K562 (cell line): ENCODE results near the gene KCTD13. TPM values are rescaled to one million over a fixed set of nuclear protein-coding genes. Genes with fewer than 3 reads are reported as not detected.

Experiments used
- ATAC-seq: fragments of 200-7000 bp; cut with Tn5 transposase; 3 replicates; pipeline ENCODE4 v1.9.1; 2020; ENCODE audit warnings: moderate library complexity
- BruUV-seq: library from RNA; stranded (reverse); fragments of 400-500 nt; replicated peaks from 2 replicates; lab custom pipeline; 2021; lab: Mats Ljungman, UMichigan
- CTCF ChIA-PET: fragments of 300-600 bp; formaldehyde crosslinking; extraction: SDS; loops from one replicate; lab custom pipeline; 2021; ENCODE audit warnings: low intra/inter-chr PET ratio; lab: Yijun Ruan, JAX
- POLR2A ChIA-PET: fragments of 300-600, 350-650 bp; sonication (Branson Sonifier 250); formaldehyde crosslinking; extraction: SDS; loops from one replicate; lab custom pipeline; 2021; ENCODE audit warnings: antibody characterized with exemption, inconsistent platforms; lab: Yijun Ruan, JAX
- DNase-seq, 4 experiments: peaks; one replicate each; pipeline versions ENCODE4 v3.0.0 to v3.0.0-alpha.2; 2011 to 2018; ENCODE audit warnings: low spot score in 3 of 4, mixed read lengths in 3 of 4; ENCODE audit errors: extremely low read depth in 1 of 4
- FAIRE-seq: peaks from 2 replicates; lab custom pipeline; 2011; peaks lifted over from hg19 to GRCh38; lab: Jason Lieb, UNC
- H2AFZ ChIP-seq: 2 replicates; pipeline ENCODE4 v1.6.0; 2011; ENCODE audit warnings: low read depth, low read length, control low read depth, inconsistent platforms
- H3K27ac ChIP-seq: fragments of 200-600 bp; 3 replicates; pipeline ENCODE4 v1.8.0; 2011; ENCODE audit warnings: low read depth, mild to moderate bottlenecking, control low read depth, inconsistent platforms, low read length, moderate library complexity, mixed read lengths; ENCODE audit errors: extremely low read depth
- H3K27me3 ChIP-seq, 2 experiments: fragments of 300-600 bp in 1 of 2; 2 replicates in 1 of 2; 3 replicates in 1 of 2; pipeline versions ENCODE4 v1.6.0 to v1.8.0; 2011; ENCODE audit warnings: inconsistent platforms in 2 of 2, low read length in 2 of 2, mild to moderate bottlenecking in 1 of 2, mixed read lengths in 1 of 2, moderate library complexity in 1 of 2; ENCODE audit not compliant: control insufficient read depth in 2 of 2, insufficient read depth in 2 of 2
- H3K36me3 ChIP-seq: fragments of 300-600 bp; 3 replicates; pipeline ENCODE4 v1.8.0; 2011; ENCODE audit warnings: mild to moderate bottlenecking, low read length, inconsistent platforms; ENCODE audit not compliant: control insufficient read depth, insufficient read depth
- H3K4me1 ChIP-seq, 2 experiments: fragments of 200-600 bp in 1 of 2; replicated peaks in 1 of 2; 2 replicates in 1 of 2; 3 replicates in 1 of 2; pipeline versions ENCODE4 v1.5.1 to v1.8.0; 2011; ENCODE audit warnings: inconsistent platforms in 2 of 2, low read length in 2 of 2, mild to moderate bottlenecking in 1 of 2, mixed read lengths in 1 of 2, moderate library complexity in 1 of 2; ENCODE audit not compliant: control insufficient read depth in 2 of 2, insufficient read depth in 2 of 2
- H3K4me2 ChIP-seq: 2 replicates; pipeline ENCODE4 v1.6.1; 2011; ENCODE audit warnings: low read length, control low read depth, inconsistent platforms, mixed read lengths; ENCODE audit not compliant: insufficient read depth
- H3K4me3 ChIP-seq: fragments of 200-600 bp; sonication (generic), shearing (Covaris generic); 2 replicates; pipeline ENCODE4 v1.5.1; 2016; ENCODE audit warnings: control low read depth, inconsistent platforms
- H3K79me2 ChIP-seq: fragments of 200-600 bp; 3 replicates; pipeline ENCODE4 v1.8.0; 2011; ENCODE audit warnings: low read length, inconsistent platforms; ENCODE audit not compliant: control insufficient read depth, insufficient read depth
- H3K9ac ChIP-seq, 2 experiments: 2 replicates each; pipeline versions ENCODE4 v1.6.0 to v1.6.1; 2011; ENCODE audit warnings: low read depth in 2 of 2, low read length in 2 of 2, control low read depth in 1 of 2, inconsistent platforms in 1 of 2, mild to moderate bottlenecking in 1 of 2, mixed read lengths in 1 of 2; ENCODE audit not compliant: insufficient read depth in 1 of 2
- H3K9me1 ChIP-seq: one replicate; pipeline ENCODE4 v1.6.0; 2011; ENCODE audit warnings: inconsistent platforms, mild to moderate bottlenecking, low read length, moderate library complexity; ENCODE audit not compliant: control insufficient read depth, insufficient read depth
- H3K9me3 ChIP-seq: replicated peaks from 2 replicates; pipeline ENCODE4 v1.5.1; 2011; ENCODE audit warnings: low read depth, low read length, inconsistent platforms; ENCODE audit not compliant: control insufficient read depth, insufficient read depth
- H4K20me1 ChIP-seq: replicated peaks from 2 replicates; pipeline ENCODE4 v1.6.1; 2011; ENCODE audit warnings: low read length, inconsistent platforms, mixed read lengths; ENCODE audit not compliant: control insufficient read depth, insufficient read depth
- CBX1 ChIP-seq: sonication (generic); IDR thresholded peaks from 2 replicates; pipeline ENCODE4 v1.6.1; 2016; ENCODE audit warnings: antibody characterized with exemption, low read depth, mild to moderate bottlenecking
- CHD2 ChIP-seq: IDR thresholded peaks from 2 replicates; pipeline ENCODE4 v1.6.1; 2011; ENCODE audit warnings: low read depth, low read length
- E2F3 ChIP-seq: fragments of 250-450 bp; sonication (Bioruptor Pico); IDR thresholded peaks from 2 replicates; pipeline ENCODE4 v1.4.0; 2020; ENCODE audit warnings: mild to moderate bottlenecking
- HDGF ChIP-seq: fragments of 450-650 bp; IDR thresholded peaks from 2 replicates; pipeline ENCODE4 v1.6.1; 2016
- RBFOX2 ChIP-seq: fragments of 200-400 bp; formaldehyde crosslinking; IDR thresholded peaks from 2 replicates; pipeline ENCODE4 v1.6.1; 2017; ENCODE audit warnings: low read depth, mild to moderate bottlenecking, low read length, moderate library complexity
- SMARCA4 ChIP-seq: fragments of 450-650 bp; IDR thresholded peaks from 2 replicates; pipeline ENCODE4 v1.6.1; 2016
- SP1 ChIP-seq: sonication (generic); formaldehyde crosslinking; IDR thresholded peaks from 2 replicates; pipeline ENCODE4 v1.8.1; 2022; ENCODE audit warnings: mild to moderate bottlenecking, missing genetic modification reagents
- TBL1XR1 ChIP-seq, 2 experiments: IDR thresholded peaks; 2 replicates each; pipeline ENCODE4 v1.6.1; 2012; ENCODE audit warnings: improper control_type of control experiment in 2 of 2, low read length in 2 of 2, mild to moderate bottlenecking in 1 of 2
- XRCC4 ChIP-seq: IDR thresholded peaks from one replicate; pipeline ENCODE4 v1.6.1; 2011; ENCODE audit not compliant: insufficient read depth, insufficient read length; ENCODE audit errors: extremely low read depth
- ZNF551 ChIP-seq: fragments of 250-450 bp; sonication (Bioruptor Pico); IDR thresholded peaks from 2 replicates; pipeline ENCODE4 v1.5.0; 2021; ENCODE audit warnings: mild to moderate bottlenecking, moderate library complexity
- WGBS: fragments of 100-300 bp; shearing (Covaris generic); methylation state at CpG from one replicate; pipeline ENCODE4 v1.1.6; 2016; ENCODE audit warnings: low coverage, mixed read lengths; ENCODE audit not compliant: insufficient coverage; ENCODE audit errors: missing lambda C conversion rate; 5-methylcytosine and 5-hydroxymethylcytosine counted together
- in situ Hi-C: fragments of 300-500 bp; cut with MboI; formaldehyde crosslinking; loops from 4 replicates; pipeline ENCODE4 v1.15.0; 2018; ENCODE audit warnings: inconsistent platforms, mixed read lengths
- intact Hi-C: fragments of 100-400 bp; cut with micrococcal nuclease; formaldehyde crosslinking; loops from 2 replicates; pipeline ENCODE4 v1.14.2; 2022
- polyA plus RNA-seq, 8 experiments: library from polyadenylated mRNA; depleted of rRNA in 4 of 8; stranded (reverse) in 5 of 8; unstranded in 3 of 8; fragments of >200 nt; fragmentation: Nextera tagmentation in 2 of 8; fragmentation: Illumina TruSeq in 1 of 8; extraction: Ambion mirVana in 2 of 8; extraction: Trizol in 1 of 8; gene quantifications; 2 replicates each; pipeline versions ENCODE4 v1.2.1 to v1.2.3, GENCODE V29; 2011 to 2014; ENCODE audit warnings: inconsistent platforms in 1 of 8, missing spikeins in 1 of 8
- total RNA-seq, 7 experiments: library from RNA; depleted of rRNA in 6 of 7; stranded (reverse); fragments of >200 nt in 6 of 7; fragmentation: Illumina TruSeq in 2 of 7; extraction: Trizol in 2 of 7; gene quantifications; 2 replicates each; pipeline versions ENCODE4 v1.2.1 to v1.2.3, GENCODE V29; 2011 to 2021; ENCODE audit warnings: low replicate concordance in 1 of 7
- TF ChIP-seq, protein P1 (sequence below): sonication (generic); formaldehyde crosslinking; IDR thresholded peaks from 2 replicates; pipeline ENCODE4 v1.8.0; 2022; ENCODE audit warnings: mild to moderate bottlenecking, missing genetic modification reagents, borderline replicate concordance
- TF ChIP-seq, protein P2 (sequence below): fragments of 450-650 bp; conservative IDR thresholded peaks from 2 replicates; pipeline ENCODE4 v1.6.1; 2016; ENCODE audit warnings: missing genetic modification characterization, low read depth, mild to moderate bottlenecking, missing compliant biosample characterization, moderate library complexity

KCTD13 gene
- total and polyA plus RNA-seq, 9 of the 15 experiments (the other 6 are each of a cell fraction or from before 2014, with no cell fraction given), result 1.0 to 20.6 (median 9.8) TPM

DNA sequence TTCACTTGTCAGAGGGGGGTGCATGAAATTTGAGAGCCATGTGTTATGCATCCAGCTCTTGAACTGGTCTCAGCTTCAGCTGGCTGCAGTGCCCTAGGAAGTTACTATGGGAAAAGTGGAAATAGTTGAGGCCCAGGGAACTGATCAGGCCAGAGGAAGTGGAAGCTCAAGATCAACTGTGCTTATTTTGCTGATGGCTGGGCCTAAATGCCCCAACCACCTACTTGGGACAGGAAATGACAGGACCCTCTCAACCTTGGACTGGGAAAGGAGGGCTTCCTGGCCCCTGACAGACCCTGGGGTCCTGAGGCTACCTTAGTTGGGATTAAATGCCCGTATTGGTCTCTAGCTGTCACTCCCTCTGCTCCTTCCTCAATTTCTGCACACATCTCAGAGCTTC lies 46.5 kb upstream of the KCTD13 start:
- peaks cover 40% of the 10 kb centered on the region for H3K36me3 ChIP-seq
- H3K4me3 ChIP-seq, result no peak overlapping the region
- H3K4me2 ChIP-seq, result no peak overlapping the region
- H3K9me3 ChIP-seq, result no peaks in the 10 kb centered on the region; the same call in 1 of the 2 replicates
- H3K27ac ChIP-seq, result peak overlapping the region; percentile 65; the same call in 1 of the 3 replicates
- DNase-seq (no peak), FAIRE-seq (no peak), ATAC-seq (no peak)
- H3K27me3 ChIP-seq, result no peaks in the 10 kb centered on the region
- in situ Hi-C loops, result no loop called here
- intact Hi-C loops, result no loop called here
- BruUV-seq, result no TSS peak
- CTCF ChIA-PET, result no interaction called here
- 100% methylated on average over 1 of the region's 1 CpG for WGBS
- TF ChIP-seq, protein P1, sequence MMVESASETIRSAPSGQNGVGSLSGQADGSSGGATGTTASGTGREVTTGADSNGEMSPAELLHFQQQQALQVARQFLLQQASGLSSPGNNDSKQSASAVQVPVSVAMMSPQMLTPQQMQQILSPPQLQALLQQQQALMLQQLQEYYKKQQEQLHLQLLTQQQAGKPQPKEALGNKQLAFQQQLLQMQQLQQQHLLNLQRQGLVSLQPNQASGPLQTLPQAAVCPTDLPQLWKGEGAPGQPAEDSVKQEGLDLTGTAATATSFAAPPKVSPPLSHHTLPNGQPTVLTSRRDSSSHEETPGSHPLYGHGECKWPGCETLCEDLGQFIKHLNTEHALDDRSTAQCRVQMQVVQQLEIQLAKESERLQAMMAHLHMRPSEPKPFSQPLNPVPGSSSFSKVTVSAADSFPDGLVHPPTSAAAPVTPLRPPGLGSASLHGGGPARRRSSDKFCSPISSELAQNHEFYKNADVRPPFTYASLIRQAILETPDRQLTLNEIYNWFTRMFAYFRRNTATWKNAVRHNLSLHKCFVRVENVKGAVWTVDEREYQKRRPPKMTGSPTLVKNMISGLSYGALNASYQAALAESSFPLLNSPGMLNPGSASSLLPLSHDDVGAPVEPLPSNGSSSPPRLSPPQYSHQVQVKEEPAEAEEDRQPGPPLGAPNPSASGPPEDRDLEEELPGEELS (CRISPR knock-in tag), result no peak
- no peak for TF ChIP-seq XRCC4
- no peak for TF ChIP-seq CHD2
- no peak for TF ChIP-seq CBX1
- no peak for TF ChIP-seq SMARCA4
- TF ChIP-seq HDGF, result no peak
- TF ChIP-seq RBFOX2, result no peak
- TF ChIP-seq SP1 (CRISPR knock-in tag), result no peak
- TF ChIP-seq, protein P2, sequence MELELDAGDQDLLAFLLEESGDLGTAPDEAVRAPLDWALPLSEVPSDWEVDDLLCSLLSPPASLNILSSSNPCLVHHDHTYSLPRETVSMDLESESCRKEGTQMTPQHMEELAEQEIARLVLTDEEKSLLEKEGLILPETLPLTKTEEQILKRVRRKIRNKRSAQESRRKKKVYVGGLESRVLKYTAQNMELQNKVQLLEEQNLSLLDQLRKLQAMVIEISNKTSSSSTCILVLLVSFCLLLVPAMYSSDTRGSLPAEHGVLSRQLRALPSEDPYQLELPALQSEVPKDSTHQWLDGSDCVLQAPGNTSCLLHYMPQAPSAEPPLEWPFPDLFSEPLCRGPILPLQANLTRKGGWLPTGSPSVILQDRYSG (tag), result no peak
- TF ChIP-seq E2F3, result no peak
- TF ChIP-seq TBL1XR1 (IDR thresholded peaks at IDR 0.05; ENCODE audit: low read length in 2 of 2), result no peak
- TF ChIP-seq ZNF551 (CRISPR knock-in tag), result no peak
- H3K79me2 ChIP-seq, result peaks cover 36% of the 10 kb centered on the region
- peaks cover 26 to 30% of the 10 kb centered on the region in 2 experiments; a peak in 4 of 5 replicates for H3K4me1 ChIP-seq
- H2AFZ ChIP-seq, result no peak overlapping the region; the same call in 1 of the 2 replicates
- no peak overlapping the region for H3K9ac ChIP-seq
- peaks cover 23% of the 10 kb centered on the region for H4K20me1 ChIP-seq
- POLR2A ChIA-PET, result interaction anchor here (1.3 to 2.9 kb wide), 3 partner anchors 10 to 65 kb away, joined by 3 to 18 read pairs (median 9); partner anchors contain the start of gene TMEM219
- peaks cover 3% of the 10 kb centered on the region for H3K9me1 ChIP-seq
